Tibial nerve (tissue), 3 donors: Measurements from ENCODE around the gene ANXA6.

Source experiments
- CTCF ChIP-seq, 5 experiments: fragments of 200-600 bp in 3 of 5; fragments of 450-650 bp in 2 of 5; sonication (generic) in 3 of 5; IDR thresholded peaks; one replicate each; pipeline ENCODE4 v1.5.1; 2016 to 2019; ENCODE audit warnings: antibody characterized with exemption in 5 of 5, mild to moderate bottlenecking in 3 of 5, moderate library complexity in 2 of 5
- POLR2A ChIP-seq, 2 donors: fragments of 450-650 bp; IDR thresholded peaks; one replicate each; pipeline ENCODE4 v1.6.1; 2017; ENCODE audit warnings: antibody characterized with exemption in 2 of 2, mild to moderate bottlenecking in 2 of 2, moderate library complexity in 2 of 2

GRCh38 chr5:151143645-151144044, 13.9 kb downstream of the ANXA6 start:
- no peak for TF ChIP-seq CTCF (IDR thresholded peaks at IDR 0.05)
- no peak for TF ChIP-seq POLR2A (IDR thresholded peaks at IDR 0.05)
